ENCODE results near the gene RSBN1. TPM values are rescaled to one million over a fixed set of nuclear protein-coding genes. Genes with fewer than 3 reads are reported as not detected.

Gene RSBN1
- total and polyA plus RNA-seq, 2 donors (not counting 1 experiment from before 2014, with no cell fraction given): 9.4 to 10.2 TPM

GRCh38 chr1:113812661-113813135, 422 bp upstream of the RSBN1 start:
- Histone ChIP-seq H3K79me2 (ENCODE audit: control insufficient read depth, insufficient read depth, low read length) (peaks cover 42% of the 10 kb centered on the region), H3K9me3 (ENCODE audit: control insufficient read depth, insufficient read depth, low read depth, low read length) (no peaks in the 10 kb centered on the region)

GRCh38 chr1:113811156-113811887, 954 bp downstream of the RSBN1 start:
- H3K4me2 ChIP-seq (ENCODE audit: extremely low read depth, insufficient read depth, low read length): peak overlapping the region; percentile 38
- TF ChIP-seq, protein P1, sequence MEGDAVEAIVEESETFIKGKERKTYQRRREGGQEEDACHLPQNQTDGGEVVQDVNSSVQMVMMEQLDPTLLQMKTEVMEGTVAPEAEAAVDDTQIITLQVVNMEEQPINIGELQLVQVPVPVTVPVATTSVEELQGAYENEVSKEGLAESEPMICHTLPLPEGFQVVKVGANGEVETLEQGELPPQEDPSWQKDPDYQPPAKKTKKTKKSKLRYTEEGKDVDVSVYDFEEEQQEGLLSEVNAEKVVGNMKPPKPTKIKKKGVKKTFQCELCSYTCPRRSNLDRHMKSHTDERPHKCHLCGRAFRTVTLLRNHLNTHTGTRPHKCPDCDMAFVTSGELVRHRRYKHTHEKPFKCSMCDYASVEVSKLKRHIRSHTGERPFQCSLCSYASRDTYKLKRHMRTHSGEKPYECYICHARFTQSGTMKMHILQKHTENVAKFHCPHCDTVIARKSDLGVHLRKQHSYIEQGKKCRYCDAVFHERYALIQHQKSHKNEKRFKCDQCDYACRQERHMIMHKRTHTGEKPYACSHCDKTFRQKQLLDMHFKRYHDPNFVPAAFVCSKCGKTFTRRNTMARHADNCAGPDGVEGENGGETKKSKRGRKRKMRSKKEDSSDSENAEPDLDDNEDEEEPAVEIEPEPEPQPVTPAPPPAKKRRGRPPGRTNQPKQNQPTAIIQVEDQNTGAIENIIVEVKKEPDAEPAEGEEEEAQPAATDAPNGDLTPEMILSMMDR (conservative IDR thresholded peaks at IDR 0.05 in 1 of 2, IDR thresholded peaks at IDR 0.05 in 1 of 2; ENCODE audit: low read depth in 1 of 2, low read length in 2 of 2): no peak
- TF ChIP-seq EZH2 (IDR thresholded peaks at IDR 0.05; ENCODE audit: low read length, missing control alignments): no peak
- DNase-seq (ENCODE audit: low read depth in 2 of 2): peak; percentile 35 to 39
- H3K9me3 ChIP-seq (ENCODE audit: control insufficient read depth, insufficient read depth, low read depth, low read length): no peaks in the 10 kb centered on the region
- H3K36me3 ChIP-seq (ENCODE audit: control insufficient read depth, insufficient read depth, low read length): no peaks in the 10 kb centered on the region
- H3K9ac ChIP-seq (ENCODE audit: insufficient read depth, low read length): peak overlapping the region; percentile 83
- H3K27ac ChIP-seq (ENCODE audit: insufficient read depth, low read length): peak overlapping the region; percentile 85
- H3K27me3 ChIP-seq (ENCODE audit: control insufficient read depth, insufficient read depth, low read length): no peaks in the 10 kb centered on the region
- peaks cover 53% of the 10 kb centered on the region for H3K79me2 ChIP-seq (ENCODE audit: control insufficient read depth, insufficient read depth, low read length)
- peak overlapping the region; percentile 70 for H2AFZ ChIP-seq (ENCODE audit: low read length)
- H3K4me3 ChIP-seq (replicated peaks in 1 of 4; ENCODE audit: control extremely low read depth in 1 of 4, insufficient read depth in 1 of 4, low read depth in 3 of 4, low read length in 4 of 4): peak overlapping the region; percentile 71 to 99 (median 96)
- no peaks in the 10 kb centered on the region for H4K20me1 ChIP-seq (ENCODE audit: control insufficient read depth, extremely low read depth, insufficient read depth, low read length)
- no peaks in the 10 kb centered on the region for H3K4me1 ChIP-seq (ENCODE audit: control insufficient read depth, extremely low read depth, insufficient read depth, low read length)

More at GRCh38 chr1:113812661-113813135, 422 bp upstream of the RSBN1 start:
- Histone ChIP-seq H3K9ac (ENCODE audit: insufficient read depth, low read length) (peak overlapping the region; percentile 29), H3K4me3 (replicated peaks in 1 of 4; ENCODE audit: control extremely low read depth in 1 of 4, insufficient read depth in 1 of 4, low read depth in 3 of 4, low read length in 4 of 4) (peak overlapping the region; percentile 25 to 72 (median 71)), H3K27ac (ENCODE audit: insufficient read depth, low read length) (peak overlapping the region; percentile 85), H4K20me1 (ENCODE audit: control insufficient read depth, extremely low read depth, insufficient read depth, low read length) (no peaks in the 10 kb centered on the region), H3K4me2 (ENCODE audit: extremely low read depth, insufficient read depth, low read length) (peak overlapping the region; percentile 90), H2AFZ (ENCODE audit: low read length) (peak overlapping the region; percentile 38), H3K27me3 (ENCODE audit: control insufficient read depth, insufficient read depth, low read length) (no peaks in the 10 kb centered on the region), H3K36me3 (ENCODE audit: control insufficient read depth, insufficient read depth, low read length) (no peaks in the 10 kb centered on the region), H3K4me1 (ENCODE audit: control insufficient read depth, extremely low read depth, insufficient read depth, low read length) (no peaks in the 10 kb centered on the region)
- no peak for TF ChIP-seq EZH2 (IDR thresholded peaks at IDR 0.05; ENCODE audit: low read length, missing control alignments)
- TF ChIP-seq, protein P1 (conservative IDR thresholded peaks at IDR 0.05 in 1 of 2, IDR thresholded peaks at IDR 0.05 in 1 of 2; ENCODE audit: low read depth in 1 of 2, low read length in 2 of 2): no peak
- DNase-seq (ENCODE audit: low read depth in 2 of 2): no peak

GRCh38 chr1:113809670-113810602, 2.3 kb downstream of the RSBN1 start:
- Histone ChIP-seq H3K4me2 (ENCODE audit: extremely low read depth, insufficient read depth, low read length) (peak overlapping the region; percentile 38), H3K9me3 (ENCODE audit: control insufficient read depth, insufficient read depth, low read depth, low read length) (no peaks in the 10 kb centered on the region), H2AFZ (ENCODE audit: low read length) (no peak overlapping the region), H4K20me1 (ENCODE audit: control insufficient read depth, extremely low read depth, insufficient read depth, low read length) (no peaks in the 10 kb centered on the region), H3K4me1 (ENCODE audit: control insufficient read depth, extremely low read depth, insufficient read depth, low read length) (no peaks in the 10 kb centered on the region), H3K9ac (ENCODE audit: insufficient read depth, low read length) (no peak overlapping the region), H3K79me2 (ENCODE audit: control insufficient read depth, insufficient read depth, low read length) (peaks cover 64% of the 10 kb centered on the region), H3K36me3 (ENCODE audit: control insufficient read depth, insufficient read depth, low read length) (no peaks in the 10 kb centered on the region), H3K4me3 (replicated peaks in 1 of 4; ENCODE audit: control extremely low read depth in 1 of 4, insufficient read depth in 1 of 4, low read depth in 3 of 4, low read length in 4 of 4) (peak overlapping the region; percentile 71 to 99 (median 96)), H3K27ac (ENCODE audit: insufficient read depth, low read length) (no peak overlapping the region), H3K27me3 (ENCODE audit: control insufficient read depth, insufficient read depth, low read length) (no peaks in the 10 kb centered on the region)
- peak in 1 of 2 donors; percentile 51 for DNase-seq (ENCODE audit: low read depth in 2 of 2)
- TF ChIP-seq, protein P1 (conservative IDR thresholded peaks at IDR 0.05 in 1 of 2, IDR thresholded peaks at IDR 0.05 in 1 of 2; ENCODE audit: low read depth in 1 of 2, low read length in 2 of 2): no peak
- no peak for TF ChIP-seq EZH2 (IDR thresholded peaks at IDR 0.05; ENCODE audit: low read length, missing control alignments)

Measured in fibroblast of lung (primary cell).